ENCODE measurements around the gene ASAH2B.
"Not testable (repeated sequence)": the region's sequence is repeated elsewhere in the genome, so short reads cannot be mapped to it uniquely, and the experiment has no call there.

Gene ASAH2B

DNA sequence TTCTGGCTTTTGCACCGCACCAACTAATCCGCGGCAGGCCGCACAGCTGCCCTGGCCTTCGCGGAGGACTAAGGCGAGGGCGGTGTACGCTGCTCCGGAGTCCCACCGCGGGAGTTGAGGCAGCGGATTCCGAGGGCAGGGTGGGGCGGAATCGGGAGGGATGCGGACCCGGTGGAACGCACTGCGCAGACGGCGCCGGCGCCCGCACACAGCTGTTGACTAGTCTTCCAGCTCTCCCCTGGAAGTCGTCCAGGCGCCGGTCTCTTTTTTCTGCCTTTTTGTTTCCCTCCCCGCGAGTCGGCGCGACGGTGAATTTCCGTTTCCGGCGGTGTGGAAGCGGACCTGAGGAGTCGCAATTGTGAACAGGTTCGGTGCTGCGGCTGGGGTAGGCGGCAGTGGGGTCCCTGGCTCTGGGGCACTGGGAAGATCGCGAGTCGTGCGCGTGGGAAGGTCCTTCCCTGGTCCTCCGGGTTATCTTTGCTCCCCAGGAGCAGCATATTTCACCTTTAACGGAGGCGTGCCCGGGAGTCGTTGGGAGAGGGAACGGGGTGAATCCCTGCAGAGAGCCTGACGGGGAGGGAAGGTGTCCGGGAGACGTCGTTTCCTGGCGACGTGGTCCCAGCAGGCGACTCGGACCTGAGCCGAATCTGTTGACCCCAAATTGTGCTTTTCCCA lies at the start of gene ASAH2B:
TSS of gene ASAH2B (plus strand) at position 319 of the 675 bp plus-strand sequence. CDS start 5,195 bp downstream, outside the sequence.
- POLR2A ChIA-PET: interaction anchor here (0.7 kb wide), 1 partner anchor 115 kb away, joined by 3 read pairs; no protein-coding TSS in a partner anchor
- TF ChIP-seq LEF1 (IDR thresholded peaks at IDR 0.05; ENCODE audit: borderline replicate concordance) (no peak), L3MBTL2 (conservative IDR thresholded peaks at IDR 0.05) (peak; percentile 94), NFRKB (IDR thresholded peaks at IDR 0.05) (no peak), CTBP1 (IDR thresholded peaks at IDR 0.05; ENCODE audit: borderline replicate concordance) (no peak), FOXK2 (IDR thresholded peaks at IDR 0.05) (no peak), ARNT (IDR thresholded peaks at IDR 0.05) (no peak), FOXM1 (IDR thresholded peaks at IDR 0.05; ENCODE audit: borderline replicate concordance) (no peak), BHLHE40 (IDR thresholded peaks at IDR 0.05; ENCODE audit: borderline replicate concordance) (no peak)
- TF ChIP-seq, protein P1, sequence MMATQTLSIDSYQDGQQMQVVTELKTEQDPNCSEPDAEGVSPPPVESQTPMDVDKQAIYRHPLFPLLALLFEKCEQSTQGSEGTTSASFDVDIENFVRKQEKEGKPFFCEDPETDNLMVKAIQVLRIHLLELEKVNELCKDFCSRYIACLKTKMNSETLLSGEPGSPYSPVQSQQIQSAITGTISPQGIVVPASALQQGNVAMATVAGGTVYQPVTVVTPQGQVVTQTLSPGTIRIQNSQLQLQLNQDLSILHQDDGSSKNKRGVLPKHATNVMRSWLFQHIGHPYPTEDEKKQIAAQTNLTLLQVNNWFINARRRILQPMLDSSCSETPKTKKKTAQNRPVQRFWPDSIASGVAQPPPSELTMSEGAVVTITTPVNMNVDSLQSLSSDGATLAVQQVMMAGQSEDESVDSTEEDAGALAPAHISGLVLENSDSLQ (IDR thresholded peaks at IDR 0.05): no peak
- peak; percentile 66 for DNase-seq (ENCODE audit: extremely low spot score)
- CTCF ChIA-PET: no interaction called here

DNA sequence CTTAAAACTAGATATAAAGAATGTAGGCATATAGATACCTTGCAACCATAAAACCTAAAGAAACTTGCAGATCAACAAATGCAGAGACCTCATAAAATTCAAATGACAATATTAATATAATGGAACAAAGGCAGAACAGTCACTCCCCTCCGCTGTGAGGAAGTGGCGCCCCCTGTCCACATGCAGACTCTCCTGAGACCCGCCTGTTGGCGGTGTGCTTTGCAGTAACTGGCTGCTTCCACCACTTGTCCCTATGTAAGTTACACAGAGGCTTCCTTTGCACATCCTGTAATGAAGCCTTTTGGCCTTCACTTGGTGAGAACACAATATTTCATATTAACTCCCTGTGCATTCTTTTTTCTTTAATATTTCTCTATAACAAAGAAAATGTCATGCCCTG lies 41.9 kb upstream of the ASAH2B start:
- CTCF ChIA-PET; POLR2A ChIA-PET; DNase-seq (ENCODE audit: extremely low spot score): not testable (repeated sequence)

DNA sequence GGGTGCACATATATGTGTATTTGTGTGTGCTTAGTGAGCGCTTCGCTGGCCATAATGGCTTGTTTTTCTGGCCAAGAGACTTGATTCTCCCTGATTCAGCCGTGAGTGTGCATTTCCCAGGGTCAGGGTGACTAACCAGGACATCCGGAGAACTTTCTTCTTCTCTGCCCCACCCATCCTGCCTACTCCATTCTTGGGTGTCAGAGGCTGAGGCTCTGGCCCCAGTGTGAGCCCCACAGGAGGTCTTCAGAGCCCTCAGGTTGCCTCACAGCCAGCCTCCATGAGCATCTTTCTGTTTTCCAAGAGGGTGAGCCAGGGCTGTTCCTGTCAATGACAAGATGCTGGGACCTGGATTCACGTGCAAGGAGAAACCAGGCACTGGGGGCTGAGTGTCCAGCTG lies 37.8 kb upstream of the ASAH2B start:
- CTCF ChIA-PET; POLR2A ChIA-PET; DNase-seq (ENCODE audit: extremely low spot score): not testable (repeated sequence)

DNA sequence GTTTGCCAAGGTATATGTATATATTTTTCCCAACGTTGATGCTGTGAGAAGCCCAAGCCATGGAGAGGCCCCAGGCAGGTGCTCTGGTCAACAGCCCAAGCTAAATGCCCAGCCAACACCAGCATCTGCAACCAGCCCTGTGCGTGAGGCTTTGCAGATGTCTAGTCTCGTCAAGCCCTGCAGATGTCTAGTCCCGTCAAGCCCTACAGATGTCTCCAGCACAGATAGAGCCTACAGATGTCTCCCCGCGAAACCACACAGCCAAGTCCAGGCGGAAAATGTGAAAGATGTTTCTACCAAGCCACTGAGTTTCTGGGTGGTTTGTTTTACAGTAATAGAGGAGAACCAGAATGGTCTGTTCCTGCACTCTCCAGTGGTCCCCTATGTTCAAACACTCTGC lies 36.7 kb upstream of the ASAH2B start:
- CTCF ChIA-PET; DNase-seq (ENCODE audit: extremely low spot score); POLR2A ChIA-PET: not testable (repeated sequence)

DNA sequence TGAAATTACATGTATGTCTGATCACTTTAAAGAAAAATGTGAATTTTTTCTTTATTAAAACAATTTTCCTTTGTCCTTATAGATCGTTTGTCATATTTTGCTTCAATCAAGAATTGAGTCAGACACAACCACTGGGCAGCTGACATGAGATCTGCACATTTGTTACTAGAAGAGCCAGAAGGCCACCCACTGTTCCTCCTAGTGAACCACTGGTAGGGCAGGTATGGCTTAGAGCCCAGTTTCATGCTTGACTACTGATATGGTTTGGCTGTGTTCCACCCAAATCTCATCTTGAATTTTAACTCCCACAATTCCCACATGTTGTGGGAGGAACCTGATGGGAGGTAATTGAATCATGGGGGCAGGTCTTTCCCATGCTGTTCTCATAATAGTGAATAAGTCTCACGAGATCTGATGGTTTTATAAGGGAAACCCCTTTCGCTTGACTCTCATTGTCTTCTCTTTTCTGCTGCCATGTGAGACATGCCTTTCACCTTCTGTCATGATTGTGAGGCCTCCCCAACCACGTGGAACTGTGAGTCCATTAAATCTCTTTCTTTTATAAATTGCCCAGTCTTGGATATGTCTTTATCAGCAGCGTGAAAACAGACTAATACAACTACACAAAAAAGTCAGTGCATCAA lies 35.2 kb upstream of the ASAH2B start:
- CTCF ChIA-PET; POLR2A ChIA-PET; DNase-seq (ENCODE audit: extremely low spot score): not testable (repeated sequence)

DNA sequence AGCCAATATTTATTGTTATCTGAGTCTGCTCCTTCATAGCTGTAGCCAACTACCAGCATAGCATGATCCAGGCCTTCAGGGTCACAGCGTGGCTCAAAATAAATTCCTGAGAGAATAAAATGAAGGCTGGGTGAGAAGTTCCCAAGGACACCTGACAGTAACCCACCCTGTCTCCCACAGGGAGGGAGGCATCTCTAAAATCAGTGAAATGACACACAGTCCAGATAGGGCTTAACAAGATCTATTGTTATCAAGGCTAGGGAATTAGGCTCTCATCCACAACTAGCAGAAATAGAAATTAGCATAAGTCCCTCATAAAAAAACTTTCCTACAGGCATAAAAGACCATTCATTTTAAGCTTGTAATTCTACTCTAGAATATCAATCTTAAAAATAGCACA lies 33.7 kb upstream of the ASAH2B start:
- DNase-seq (ENCODE audit: extremely low spot score); CTCF ChIA-PET; POLR2A ChIA-PET: not testable (repeated sequence)

DNA sequence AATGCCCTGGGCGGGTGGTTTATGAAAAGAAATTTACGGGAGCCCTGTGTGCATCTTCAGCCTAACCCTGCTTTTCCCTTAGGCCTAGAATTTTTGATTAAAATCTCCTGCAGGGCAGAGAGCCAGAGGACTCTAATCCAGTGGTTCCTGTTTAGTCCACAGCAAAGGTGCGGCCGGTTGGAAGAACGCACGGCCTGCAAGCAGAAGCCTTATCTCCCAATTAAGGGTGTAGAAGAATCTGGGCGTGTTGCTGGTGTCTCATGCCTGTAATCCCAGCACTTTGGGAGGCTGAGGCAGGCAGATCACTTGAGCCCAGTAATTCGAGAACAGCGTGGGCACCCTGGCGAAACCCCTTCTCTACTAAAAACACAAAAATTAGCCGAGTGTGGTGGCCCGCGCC lies 29.5 kb upstream of the ASAH2B start:
- DNase-seq (ENCODE audit: extremely low spot score); CTCF ChIA-PET; POLR2A ChIA-PET: not testable (repeated sequence)

DNA sequence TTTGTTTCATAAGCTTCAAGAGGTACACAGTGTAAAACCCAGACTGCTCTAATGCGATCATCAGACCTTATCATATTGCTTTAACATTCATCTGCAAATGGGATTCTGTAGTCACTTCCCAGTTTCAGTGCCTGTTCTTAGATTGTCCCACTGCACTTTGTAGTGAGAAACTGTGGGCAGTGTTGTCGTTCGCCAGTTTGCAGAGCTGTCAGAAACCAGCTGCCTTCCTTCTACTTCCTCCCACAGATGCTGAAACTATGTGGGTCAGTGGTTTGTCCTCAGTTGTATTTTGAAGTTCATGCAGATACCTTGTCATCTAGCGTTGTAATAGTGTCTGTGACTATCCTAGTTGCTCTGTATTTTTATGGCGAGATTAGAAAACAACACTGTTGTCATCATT lies 15.9 kb upstream of the ASAH2B start:
- POLR2A ChIA-PET; CTCF ChIA-PET; DNase-seq (ENCODE audit: extremely low spot score): not testable (repeated sequence)

DNA sequence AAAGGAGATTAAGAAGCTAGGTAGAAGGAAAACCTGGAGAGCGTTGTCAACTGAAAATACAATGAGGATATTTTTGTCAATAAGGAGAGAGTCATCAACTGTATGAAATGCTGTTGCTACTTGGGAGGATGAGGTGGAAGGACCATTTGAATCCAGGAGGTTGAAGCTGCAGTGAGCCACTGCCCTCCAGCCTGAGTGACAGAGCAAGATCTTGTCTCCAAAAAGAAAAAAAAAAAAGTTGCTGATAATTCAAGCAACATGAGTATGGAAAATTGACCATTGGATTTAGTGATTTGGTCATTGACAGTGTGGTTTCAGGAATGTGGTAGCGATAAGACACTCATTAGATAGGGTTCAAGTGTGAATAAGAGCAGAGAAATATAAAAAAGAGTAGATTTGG lies 11.6 kb upstream of the ASAH2B start:
- CTCF ChIA-PET; DNase-seq (ENCODE audit: extremely low spot score); POLR2A ChIA-PET: not testable (repeated sequence)

DNA sequence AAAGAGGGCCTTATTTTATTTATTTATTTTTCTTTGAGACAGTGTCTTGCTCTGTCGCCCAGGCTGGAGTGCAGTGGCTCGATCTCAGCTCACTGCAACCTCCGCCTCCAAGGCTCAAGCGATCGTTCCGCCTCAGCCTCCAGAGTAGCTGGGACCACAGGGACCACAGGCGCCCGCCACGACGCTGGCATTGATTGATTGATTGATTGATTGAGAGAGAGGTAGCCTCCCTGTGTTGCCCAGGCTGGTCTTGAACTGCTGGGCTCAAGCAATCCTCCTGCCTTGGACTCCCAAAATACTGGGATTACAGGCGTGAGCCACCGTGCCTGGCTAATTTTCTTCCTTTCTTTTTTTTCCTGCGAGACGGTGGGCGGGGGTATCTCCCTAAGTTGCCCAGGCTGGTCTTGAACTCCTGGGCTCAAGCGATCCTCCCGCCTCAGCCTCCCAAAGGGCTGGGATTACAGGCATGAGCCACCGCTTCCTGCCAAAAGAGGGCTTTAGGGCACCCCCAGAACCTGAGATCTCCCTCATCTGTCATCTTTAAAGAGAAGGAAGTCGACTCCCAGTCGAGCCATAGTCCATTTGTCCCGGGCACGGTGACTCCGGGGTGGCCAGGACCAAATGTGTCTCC lies 634 bp upstream of the ASAH2B start:
- DNase-seq (ENCODE audit: extremely low spot score); CTCF ChIA-PET: not testable (repeated sequence)
- TF ChIP-seq, protein P1 (IDR thresholded peaks at IDR 0.05): peak; percentile 58
- POLR2A ChIA-PET: interaction anchor here (0.7 kb wide), 1 partner anchor 115 kb away, joined by 3 read pairs; no protein-coding TSS in a partner anchor

DNA sequence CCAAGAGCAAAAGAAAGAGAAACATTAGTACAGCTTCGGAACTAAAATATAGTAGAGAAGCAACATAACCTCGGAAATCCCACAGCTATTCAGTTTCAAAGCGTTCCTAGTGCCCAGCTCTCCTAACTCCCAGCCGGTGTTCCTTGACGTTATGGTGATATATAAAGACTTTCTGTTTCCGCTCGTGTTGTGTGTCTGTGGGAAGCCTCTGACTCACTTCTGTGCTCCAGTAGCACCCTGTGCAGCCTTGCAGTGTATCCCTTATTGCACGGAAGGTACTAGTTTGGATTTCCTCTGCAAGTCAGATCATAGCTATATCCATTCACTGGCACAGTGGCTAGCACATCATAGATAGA lies 535 bp downstream of the ASAH2B start:
- CTCF ChIA-PET: no interaction called here
- POLR2A ChIA-PET: no interaction called here
- no peak for DNase-seq (ENCODE audit: extremely low spot score)
- TF ChIP-seq SUZ12 (IDR thresholded peaks at IDR 0.05) (no peak), ARNT (IDR thresholded peaks at IDR 0.05) (no peak), TARDBP (IDR thresholded peaks at IDR 0.05) (no peak)
- TF ChIP-seq, protein P1 (IDR thresholded peaks at IDR 0.05): no peak

DNA sequence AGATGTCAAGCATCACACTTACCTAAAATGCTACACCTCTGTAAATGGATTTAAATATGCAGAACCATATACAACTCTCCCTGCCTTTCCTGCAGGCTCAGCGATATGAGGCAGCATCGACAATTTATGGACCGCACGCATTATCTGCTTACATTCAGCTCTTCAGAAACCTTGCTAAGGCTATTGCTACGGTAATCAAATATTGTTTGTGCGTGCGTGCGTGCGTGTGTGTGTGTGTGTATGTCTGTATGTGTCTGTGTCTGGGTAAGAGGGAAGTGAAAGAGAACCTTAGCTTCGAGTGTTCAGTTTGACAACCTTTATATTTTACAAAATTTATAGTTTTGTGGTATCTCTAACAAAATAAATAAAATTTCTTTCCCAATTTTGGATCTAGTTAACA lies 3.1 kb downstream of the ASAH2B start:
- CTCF ChIA-PET; DNase-seq (ENCODE audit: extremely low spot score); POLR2A ChIA-PET: not testable (repeated sequence)

DNA sequence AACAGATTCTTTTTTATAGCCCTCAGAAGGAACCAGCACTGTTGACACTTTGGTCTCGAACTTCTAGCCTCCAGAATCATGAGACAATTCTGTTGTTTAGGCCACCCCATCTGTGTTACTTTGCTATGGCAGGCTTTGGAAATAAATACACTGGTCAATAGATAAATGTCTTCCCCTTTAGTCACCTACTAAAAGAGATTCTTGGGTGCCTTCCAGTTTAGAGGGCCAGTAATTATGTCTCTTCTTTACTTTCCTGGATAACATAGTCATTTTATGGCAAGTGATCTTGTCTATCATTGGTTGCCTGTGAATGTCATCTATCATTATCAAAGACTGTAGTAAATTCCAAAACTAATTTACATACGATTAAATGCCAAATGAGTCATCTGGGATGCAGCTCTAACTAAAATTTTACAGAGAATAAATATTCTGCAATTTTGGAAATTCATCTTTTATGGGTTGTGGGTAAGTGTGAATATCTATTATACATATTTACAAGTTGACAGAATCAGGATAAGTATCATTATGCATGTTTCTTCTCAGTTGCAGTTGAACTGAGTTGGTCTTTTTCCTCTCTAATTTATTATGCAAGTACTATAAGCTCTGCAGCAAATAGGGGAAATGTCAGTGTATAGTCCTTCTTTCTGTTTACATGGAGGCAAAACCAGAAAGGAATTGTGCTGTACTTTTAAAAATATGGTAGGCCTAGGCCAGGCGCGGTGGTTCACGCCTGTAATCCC lies 27.2 kb downstream of the ASAH2B start:
- DNase-seq (ENCODE audit: extremely low spot score); CTCF ChIA-PET; POLR2A ChIA-PET: not testable (repeated sequence)

DNA sequence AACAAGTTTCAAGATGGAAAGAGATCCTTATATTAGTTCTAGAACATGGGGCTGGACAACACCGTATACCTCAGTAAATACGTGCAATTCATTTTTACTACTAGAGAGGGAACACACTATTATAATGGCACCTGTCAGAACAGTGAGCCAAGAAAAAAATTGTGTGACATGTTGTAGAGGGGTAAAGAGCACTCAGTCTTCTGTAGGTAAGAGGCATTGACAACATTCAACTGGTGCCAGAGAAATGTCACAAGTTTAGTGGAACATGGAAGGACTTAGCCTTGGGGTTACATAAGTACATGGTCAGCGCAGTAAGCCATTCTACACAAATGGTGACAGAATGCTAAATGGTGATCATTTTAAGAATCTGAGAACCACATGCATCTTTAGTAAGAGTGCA lies 32.3 kb downstream of the ASAH2B start:
- DNase-seq (ENCODE audit: extremely low spot score); POLR2A ChIA-PET; CTCF ChIA-PET: not testable (repeated sequence)
